ENCODE measurements around the gene NPL.

DNA sequence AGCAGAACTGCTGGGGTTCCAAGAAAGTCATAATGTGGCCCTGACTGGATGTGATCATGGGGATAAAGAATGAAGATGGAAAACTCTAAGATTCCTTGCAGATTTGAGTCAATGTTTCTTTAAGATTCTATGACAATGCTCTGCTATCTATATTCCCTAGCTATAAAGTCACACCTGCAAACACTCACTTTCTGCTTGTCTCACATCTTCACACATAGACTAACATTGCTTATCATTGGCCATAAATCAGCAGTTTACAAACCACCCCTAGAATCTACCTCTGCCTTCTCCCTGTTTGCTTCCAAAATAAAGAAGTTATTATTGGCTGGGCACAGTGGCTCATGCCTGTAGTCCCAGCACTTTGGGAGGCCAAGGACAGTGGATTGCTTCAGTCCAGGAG, 33.1 kb upstream of the NPL start:
- no peak for TF ChIP-seq JUND (IDR thresholded peaks at IDR 0.05)
- no peak for TF ChIP-seq EP300 (IDR thresholded peaks at IDR 0.05; ENCODE audit: borderline replicate concordance in 1 of 2, low read depth in 1 of 2, low read length in 1 of 2)
